Thymus (tissue), 11 donors: Measurements from ENCODE around the gene GRPEL1. TPM values are rescaled to one million over a fixed set of nuclear protein-coding genes. Genes with fewer than 3 reads are reported as not detected.
A peak's percentile ranks its signal among the peaks of the same experiment; 100 is the strongest.

ENCODE experiments used
- DNase-seq, 9 donors: peaks; one replicate each; pipeline ENCODE4 v3.0.0-alpha.2; 2013; ENCODE audit warnings: low spot score in 9 of 9, low read depth in 6 of 9, missing footprints in 1 of 9
- H3K27ac ChIP-seq, 2 donors: one replicate each; pipeline ENCODE4 v1.5.1; 2013; ENCODE audit warnings: control low read depth in 1 of 2, low read depth in 1 of 2, low read length in 1 of 2, mild to moderate bottlenecking in 1 of 2, moderate library complexity in 1 of 2
- H3K27me3 ChIP-seq, 2 donors: one replicate each; pipeline ENCODE4 v1.5.1; 2013; ENCODE audit warnings: low read length in 1 of 2; ENCODE audit not compliant: control insufficient read depth in 2 of 2, insufficient read depth in 1 of 2
- H3K36me3 ChIP-seq, 2 donors: one replicate each; pipeline ENCODE4 v1.5.1; 2013; ENCODE audit warnings: low read length in 1 of 2, mild to moderate bottlenecking in 1 of 2, moderate library complexity in 1 of 2; ENCODE audit not compliant: control insufficient read depth in 2 of 2, insufficient read depth in 2 of 2
- H3K4me1 ChIP-seq, 2 donors: one replicate each; pipeline ENCODE4 v1.5.1; 2013; ENCODE audit warnings: low read length in 2 of 2; ENCODE audit not compliant: control insufficient read depth in 2 of 2, insufficient read depth in 2 of 2
- H3K4me3 ChIP-seq, 2 donors: one replicate each; pipeline ENCODE4 v1.5.1; 2013; ENCODE audit warnings: low read length in 2 of 2, control low read depth in 1 of 2, mild to moderate bottlenecking in 1 of 2
- H3K9me3 ChIP-seq, 2 donors: one replicate each; pipeline ENCODE4 v1.5.1; 2013; ENCODE audit warnings: low read length in 1 of 2, mild to moderate bottlenecking in 1 of 2; ENCODE audit not compliant: control insufficient read depth in 2 of 2, insufficient read depth in 1 of 2
- WGBS: extraction: QIAGEN DNeasy Blood & Tissue Kit; methylation state at CpG from one replicate; pipeline ENCODE4 v1.1.7; 2013; 5-methylcytosine and 5-hydroxymethylcytosine counted together
- polyA plus RNA-seq: library from polyadenylated mRNA; stranded (reverse); fragments of 200-250 nt; gene quantifications from one replicate; pipeline ENCODE4 v1.2.3, GENCODE V29; 2013
- total RNA-seq: library from RNA; stranded (reverse); fragments of 120-200 nt; gene quantifications from one replicate; pipeline ENCODE4 v1.2.4, GENCODE V29; 2013
- donor health status: healthy.

Gene GRPEL1
- total and polyA plus RNA-seq, 2 donors = 20.4 to 29.7 TPM

DNA sequence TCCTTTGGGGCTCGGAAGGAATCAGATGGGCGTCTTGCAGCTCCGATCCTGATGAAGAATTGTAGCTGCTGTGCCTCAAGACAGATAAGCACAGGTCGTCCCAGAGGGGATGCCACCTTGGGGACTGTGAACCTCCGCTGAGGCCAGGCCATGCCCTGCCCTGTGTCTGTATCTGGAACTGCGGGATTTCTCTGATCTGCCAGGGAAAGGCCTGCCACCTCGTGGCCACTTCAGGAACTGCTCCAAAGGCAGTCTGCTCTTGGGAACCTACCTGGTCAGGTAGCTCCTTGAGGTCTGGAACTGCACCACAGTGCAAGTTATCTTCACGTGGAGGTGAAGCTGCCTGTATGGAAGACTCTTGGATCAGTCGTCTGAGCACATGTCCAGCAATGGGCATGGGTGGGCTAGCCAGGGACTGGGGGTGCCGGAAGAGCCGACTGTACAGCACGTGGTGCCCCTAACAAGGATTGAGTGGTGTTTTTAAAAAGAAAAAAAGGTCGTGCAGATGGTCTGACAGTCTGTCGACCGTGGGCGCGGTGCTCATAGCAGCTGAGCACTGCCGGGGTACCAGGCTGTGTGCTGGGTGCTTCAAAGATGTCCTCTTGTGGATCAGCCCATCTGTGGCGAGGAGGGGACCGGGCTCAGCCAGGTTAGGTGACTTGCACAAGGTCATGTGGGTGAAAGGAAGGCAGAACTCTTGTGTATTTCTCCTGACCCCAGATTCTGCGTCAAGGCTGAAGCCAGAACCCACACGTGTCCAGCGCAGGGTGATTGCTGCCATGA lies 3.1 kb upstream of the GRPEL1 start:
- peak; percentile 64 to 88 (median 79) for DNase-seq
- Histone ChIP-seq H3K27me3 (peaks cover 2 to 25% of the 10 kb centered on the region in 2 donors), H3K4me1 (peaks cover 16 to 22% of the 10 kb centered on the region in 2 donors), H3K4me3 (no peak overlapping the region), H3K36me3 (peaks cover 0 to 3% of the 10 kb centered on the region in 2 donors), H3K27ac (no peak overlapping the region), H3K9me3 (no peaks in the 10 kb centered on the region)
- WGBS = 46% methylated on average over 23 of the region's 23 CpGs

- Histone ChIP-seq H3K27ac (peak overlapping the region in 1 of 2 donors; percentile 93), H3K4me3 (peak overlapping the region; percentile 79 to 84), H3K9me3 (no peaks in the 10 kb centered on the region), H3K36me3 (peaks cover 2 to 12% of the 10 kb centered on the region in 2 donors), H3K4me1 (peaks cover 16 to 22% of the 10 kb centered on the region in 2 donors), H3K27me3 (peaks cover 2 to 25% of the 10 kb centered on the region in 2 donors)
- no peak for DNase-seq
- WGBS = 12% methylated on average over 20 of the region's 20 CpGs
These were observed 1.0 kb upstream of the GRPEL1 start for GRCh38 chr4:7068883-7069282.

DNA sequence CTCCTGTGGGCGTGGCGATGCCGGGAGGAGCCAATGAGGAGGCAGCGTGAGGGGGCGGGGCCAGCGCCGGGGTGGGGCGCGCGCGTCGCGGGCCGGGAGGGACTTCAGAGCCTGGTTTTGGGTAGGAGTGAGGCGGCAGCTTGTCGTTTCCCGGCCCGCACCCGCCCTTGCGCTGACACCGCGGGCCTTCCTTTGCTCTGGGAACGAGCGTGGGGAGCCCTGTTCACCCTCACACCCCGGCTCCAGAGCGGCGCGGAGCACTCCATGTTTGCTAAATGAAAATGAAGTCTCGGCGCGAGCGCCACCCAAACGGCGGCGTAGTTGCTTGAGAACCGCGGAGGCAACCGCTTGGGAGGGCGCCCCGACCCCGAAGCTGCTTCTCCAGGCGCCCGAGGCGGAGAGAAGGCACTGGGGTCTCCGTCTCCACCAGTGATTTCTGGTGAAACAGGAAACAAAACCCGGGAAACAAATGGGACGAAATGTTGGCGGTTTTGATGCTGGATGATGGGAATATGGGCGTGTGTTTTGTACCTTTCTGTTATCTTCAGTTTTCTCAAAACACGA lies 497 bp upstream of the GRPEL1 start:
- H3K4me3 ChIP-seq = peak overlapping the region; percentile 79 to 84
- no peaks in the 10 kb centered on the region for H3K9me3 ChIP-seq
- H3K36me3 ChIP-seq = peaks cover 6 to 17% of the 10 kb centered on the region in 2 donors
- peak overlapping the region; percentile 77 to 93 for H3K27ac ChIP-seq
- H3K27me3 ChIP-seq = peaks cover 2 to 23% of the 10 kb centered on the region in 2 donors
- H3K4me1 ChIP-seq = peaks cover 16 to 22% of the 10 kb centered on the region in 2 donors
- WGBS = under 1% methylated on average over 50 of the region's 50 CpGs
- no peak for DNase-seq

- Histone ChIP-seq H3K4me3 (peak overlapping the region; percentile 78 to 79), H3K9me3 (no peaks in the 10 kb centered on the region), H3K27ac (no peak overlapping the region), H3K27me3 (peaks cover 2 to 15% of the 10 kb centered on the region in 2 donors), H3K36me3 (peaks cover 15 to 27% of the 10 kb centered on the region in 2 donors), H3K4me1 (peaks cover 16 to 22% of the 10 kb centered on the region in 2 donors)
- WGBS = 19% methylated on average over 13 of the region's 13 CpGs
- no peak for DNase-seq
These were observed 775 bp downstream of the GRPEL1 start for GRCh38 chr4:7067126-7067451.

- 95% methylated on average over 4 of the region's 4 CpGs for WGBS
- no peak for DNase-seq
- H3K27me3 ChIP-seq = peaks cover 2 to 12% of the 10 kb centered on the region in 2 donors
- H3K9me3 ChIP-seq = no peaks in the 10 kb centered on the region
- no peak overlapping the region for H3K4me3 ChIP-seq
- peaks cover 16 to 22% of the 10 kb centered on the region in 2 donors for H3K4me1 ChIP-seq
- peaks cover 21 to 33% of the 10 kb centered on the region in 2 donors for H3K36me3 ChIP-seq
- H3K27ac ChIP-seq = no peak overlapping the region
These were observed 1.4 kb downstream of the GRPEL1 start for GRCh38 chr4:7066493-7066892.

DNA sequence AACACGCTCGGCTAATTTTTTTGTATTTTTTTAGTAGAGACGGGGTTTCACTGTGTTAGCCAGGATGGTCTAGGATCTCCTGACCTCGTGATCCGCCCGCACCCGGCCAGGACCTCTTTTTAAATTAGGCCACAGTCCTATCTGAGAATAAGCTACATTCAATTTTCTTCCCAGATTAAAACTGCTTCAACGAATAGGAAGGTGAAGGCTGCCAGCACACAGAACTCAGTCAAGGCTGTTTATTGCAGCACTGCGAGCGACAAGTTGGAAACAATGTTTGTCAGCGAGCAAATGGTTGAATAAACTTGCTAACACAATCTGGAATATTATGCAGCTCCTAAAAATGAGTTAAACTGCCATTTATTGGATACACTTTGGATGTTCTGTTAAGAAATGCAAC lies 1.9 kb downstream of the GRPEL1 start:
- peaks cover 26 to 38% of the 10 kb centered on the region in 2 donors for H3K36me3 ChIP-seq
- H3K27me3 ChIP-seq = peaks cover 2 to 7% of the 10 kb centered on the region in 2 donors
- DNase-seq = no peak
- WGBS = 99% methylated on average over 11 of the region's 11 CpGs
- H3K4me3 ChIP-seq = no peak overlapping the region
- no peak overlapping the region for H3K27ac ChIP-seq
- H3K9me3 ChIP-seq = no peaks in the 10 kb centered on the region
- H3K4me1 ChIP-seq = peaks cover 16 to 22% of the 10 kb centered on the region in 2 donors

DNA sequence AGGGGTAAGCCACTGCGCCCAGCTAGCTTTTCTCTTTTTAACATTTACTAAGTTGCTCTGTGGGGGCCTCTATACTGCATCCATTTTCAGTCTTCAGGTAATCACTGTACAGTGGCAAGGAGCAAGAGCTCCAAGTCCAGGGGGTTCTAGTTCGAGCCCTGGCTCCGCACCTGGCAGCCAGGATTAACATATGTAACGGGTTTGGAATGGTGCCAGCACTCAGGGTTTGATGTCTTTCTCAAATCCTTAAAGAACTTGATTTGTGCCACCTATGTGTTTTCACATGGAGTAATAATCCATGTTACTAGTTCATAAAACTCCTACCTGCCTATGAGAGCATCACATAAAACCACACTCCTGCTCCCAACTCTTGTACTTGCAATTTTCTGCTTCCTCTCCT lies 4.5 kb downstream of the GRPEL1 start:
- no peak for DNase-seq
- no peak overlapping the region for H3K4me3 ChIP-seq
- H3K36me3 ChIP-seq = peaks cover 34 to 55% of the 10 kb centered on the region in 2 donors
- no peaks in the 10 kb centered on the region for H3K27me3 ChIP-seq
- no peaks in the 10 kb centered on the region for H3K9me3 ChIP-seq
- peaks cover 9 to 11% of the 10 kb centered on the region in 2 donors for H3K4me1 ChIP-seq
- 95% methylated on average over 4 of the region's 4 CpGs for WGBS
- H3K27ac ChIP-seq = no peak overlapping the region

GRCh38 chr4:7062816-7063215 lies 5.0 kb downstream of the GRPEL1 start:
- no peaks in the 10 kb centered on the region for H3K27me3 ChIP-seq
- H3K4me3 ChIP-seq = no peak overlapping the region
- H3K9me3 ChIP-seq = no peaks in the 10 kb centered on the region
- no peak overlapping the region for H3K27ac ChIP-seq
- peaks cover 34 to 55% of the 10 kb centered on the region in 2 donors for H3K36me3 ChIP-seq
- no peak for DNase-seq
- H3K4me1 ChIP-seq = peaks cover 9 to 11% of the 10 kb centered on the region in 2 donors
- 99% methylated on average over 4 of the region's 4 CpGs for WGBS

DNA sequence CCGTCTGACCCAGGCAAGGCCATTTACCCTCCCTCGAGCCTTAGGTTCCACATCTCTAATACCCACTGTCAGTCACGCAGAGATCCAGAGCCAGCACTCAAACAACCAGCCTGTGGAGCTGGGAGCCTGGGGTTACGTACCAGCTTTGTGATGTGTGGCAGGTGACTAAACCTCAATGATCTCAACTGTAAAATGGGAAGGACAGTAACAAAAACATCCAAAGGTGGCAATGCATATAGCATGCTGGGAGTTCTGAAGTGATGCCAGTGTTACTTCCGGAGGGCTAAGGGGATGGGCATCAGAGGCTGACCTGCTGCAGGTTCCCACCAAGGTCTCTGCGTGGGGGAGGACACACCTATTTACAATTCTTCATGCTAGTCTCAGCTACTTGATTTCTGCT lies 6.0 kb downstream of the GRPEL1 start:
- WGBS = 98% methylated on average over 6 of the region's 6 CpGs
- no peaks in the 10 kb centered on the region for H3K9me3 ChIP-seq
- peaks cover 4 to 5% of the 10 kb centered on the region in 2 donors for H3K4me1 ChIP-seq
- H3K27ac ChIP-seq = no peak overlapping the region
- DNase-seq = no peak
- no peaks in the 10 kb centered on the region for H3K27me3 ChIP-seq
- peaks cover 34 to 56% of the 10 kb centered on the region in 2 donors for H3K36me3 ChIP-seq
- H3K4me3 ChIP-seq = no peak overlapping the region
